OCI-LY7 (cell line): ENCODE measurements around the gene CMPK2.

Experiments
- CTCF ChIP-seq: fragments of 200-600 bp; sonication (generic); conservative IDR thresholded peaks from 2 replicates; pipeline ENCODE4 v1.5.1; 2014; ENCODE audit warnings: mild to moderate bottlenecking, antibody characterized with exemption, low read length, moderate library complexity, mixed read lengths
- EZH2phosphoT487 ChIP-seq: fragments of 200-600 bp; sonication (generic); IDR thresholded peaks from 2 replicates; pipeline ENCODE4 v1.6.1; 2018; ENCODE audit warnings: low read depth, borderline replicate concordance, mild to moderate bottlenecking, mixed run types, antibody characterized with exemption, low read length, moderate library complexity, mixed read lengths

- TF ChIP-seq CTCF, result no peak
- no peak for TF ChIP-seq EZH2phosphoT487
Measured at GRCh38 chr2:6806604-6807003, 59.1 kb downstream of the CMPK2 start.
